ENCODE measurements around the gene LIN37. TPM values are rescaled to one million over a fixed set of nuclear protein-coding genes. Genes with fewer than 3 reads are reported as not detected.

LIN37 gene
- total and polyA plus RNA-seq, 2 experiments from 2014 or later, result 12.0 to 13.6 TPM

- Histone ChIP-seq H3K4me3 (no peak overlapping the region), H4K20me1 (ENCODE audit: insufficient read depth, poor library complexity, severe bottlenecking) (no peaks in the 10 kb centered on the region), H3K9me2 (replicated peaks; ENCODE audit: insufficient read depth) (no peaks in the 10 kb centered on the region), H3K9me3 (ENCODE audit: low read depth) (no peaks in the 10 kb centered on the region), H3K27me3 (no peaks in the 10 kb centered on the region), H3K36me3 (replicated peaks; ENCODE audit: insufficient read depth, low read depth) (no peaks in the 10 kb centered on the region), H3K4me2 (no peak overlapping the region), H3K79me2 (no peaks in the 10 kb centered on the region), H3K4me1 (ENCODE audit: insufficient read depth) (peaks cover 4% of the 10 kb centered on the region), H3K27ac (no peak overlapping the region), H2AFZ (no peak overlapping the region)
- WGBS (ENCODE audit: low lambda C conversion rate, missing lambda C conversion rate), result 94% methylated on average over 22 of the region's 22 CpGs
- DNase-seq (ENCODE audit: low spot score), result no peak
- TF ChIP-seq, protein P1, sequence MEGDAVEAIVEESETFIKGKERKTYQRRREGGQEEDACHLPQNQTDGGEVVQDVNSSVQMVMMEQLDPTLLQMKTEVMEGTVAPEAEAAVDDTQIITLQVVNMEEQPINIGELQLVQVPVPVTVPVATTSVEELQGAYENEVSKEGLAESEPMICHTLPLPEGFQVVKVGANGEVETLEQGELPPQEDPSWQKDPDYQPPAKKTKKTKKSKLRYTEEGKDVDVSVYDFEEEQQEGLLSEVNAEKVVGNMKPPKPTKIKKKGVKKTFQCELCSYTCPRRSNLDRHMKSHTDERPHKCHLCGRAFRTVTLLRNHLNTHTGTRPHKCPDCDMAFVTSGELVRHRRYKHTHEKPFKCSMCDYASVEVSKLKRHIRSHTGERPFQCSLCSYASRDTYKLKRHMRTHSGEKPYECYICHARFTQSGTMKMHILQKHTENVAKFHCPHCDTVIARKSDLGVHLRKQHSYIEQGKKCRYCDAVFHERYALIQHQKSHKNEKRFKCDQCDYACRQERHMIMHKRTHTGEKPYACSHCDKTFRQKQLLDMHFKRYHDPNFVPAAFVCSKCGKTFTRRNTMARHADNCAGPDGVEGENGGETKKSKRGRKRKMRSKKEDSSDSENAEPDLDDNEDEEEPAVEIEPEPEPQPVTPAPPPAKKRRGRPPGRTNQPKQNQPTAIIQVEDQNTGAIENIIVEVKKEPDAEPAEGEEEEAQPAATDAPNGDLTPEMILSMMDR (IDR thresholded peaks at IDR 0.05; ENCODE audit: poor library complexity), result no peak
- no peak for TF ChIP-seq EZH2phosphoT487 (IDR thresholded peaks at IDR 0.05; ENCODE audit: low read depth, severe bottlenecking, unreplicated experiment)
- TF ChIP-seq EZH2 (IDR thresholded peaks at IDR 0.05; ENCODE audit: borderline replicate concordance), result no peak
Measured at GRCh38 chr19:35736913-35737886, 11.2 kb upstream of the LIN37 start.

DNA sequence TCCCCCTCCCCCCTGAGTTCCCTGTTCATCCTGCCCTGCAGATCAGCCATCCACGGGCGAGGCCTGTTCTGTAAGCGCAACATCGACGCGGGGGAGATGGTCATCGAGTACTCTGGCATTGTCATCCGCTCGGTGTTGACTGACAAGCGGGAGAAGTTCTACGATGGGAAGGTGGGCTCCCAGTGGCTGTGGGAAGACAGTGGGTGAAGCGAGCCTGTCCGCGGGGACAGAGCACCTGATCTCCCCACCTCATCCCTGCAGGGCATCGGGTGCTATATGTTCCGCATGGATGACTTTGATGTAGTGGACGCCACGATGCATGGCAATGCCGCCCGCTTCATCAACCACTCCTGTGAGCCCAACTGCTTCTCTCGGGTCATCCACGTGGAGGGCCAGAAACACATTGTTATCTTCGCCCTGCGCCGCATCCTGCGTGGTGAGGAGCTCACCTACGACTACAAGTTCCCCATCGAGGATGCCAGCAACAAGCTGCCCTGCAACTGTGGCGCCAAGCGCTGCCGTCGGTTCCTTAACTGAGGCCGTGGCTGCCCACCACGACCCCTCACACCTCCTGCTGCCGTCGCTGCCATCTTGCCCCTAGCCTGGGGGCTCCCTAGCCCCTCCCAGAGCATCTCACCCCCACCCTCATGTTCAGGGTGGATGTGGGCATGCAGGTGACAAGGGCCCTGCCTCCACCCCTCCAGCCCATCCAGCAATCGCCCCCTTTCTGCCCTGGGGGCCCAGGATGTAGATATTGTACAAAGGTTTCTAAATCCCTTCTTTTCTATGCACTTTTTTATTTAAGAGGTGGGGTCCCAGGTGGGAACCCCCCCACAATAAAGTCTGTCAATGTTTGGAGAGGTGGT lies 10.1 kb upstream of the LIN37 start:
- Histone ChIP-seq H3K9me3 (ENCODE audit: low read depth) (no peaks in the 10 kb centered on the region), H3K4me3 (no peak overlapping the region), H3K79me2 (no peaks in the 10 kb centered on the region), H3K9me2 (replicated peaks; ENCODE audit: insufficient read depth) (no peaks in the 10 kb centered on the region), H3K36me3 (replicated peaks; ENCODE audit: insufficient read depth, low read depth) (no peaks in the 10 kb centered on the region), H4K20me1 (ENCODE audit: insufficient read depth, poor library complexity, severe bottlenecking) (no peaks in the 10 kb centered on the region), H3K4me1 (ENCODE audit: insufficient read depth) (peaks cover 4% of the 10 kb centered on the region), H3K4me2 (no peak overlapping the region), H2AFZ (no peak overlapping the region), H3K27me3 (no peaks in the 10 kb centered on the region), H3K27ac (no peak overlapping the region)
- TF ChIP-seq EZH2phosphoT487 (IDR thresholded peaks at IDR 0.05; ENCODE audit: low read depth, severe bottlenecking, unreplicated experiment) (no peak), EZH2 (IDR thresholded peaks at IDR 0.05; ENCODE audit: borderline replicate concordance) (no peak)
- TF ChIP-seq, protein P1 (IDR thresholded peaks at IDR 0.05; ENCODE audit: poor library complexity), result no peak
- 96% methylated on average over 37 of the region's 37 CpGs for WGBS (ENCODE audit: low lambda C conversion rate, missing lambda C conversion rate)
- no peak for DNase-seq (ENCODE audit: low spot score)

- Histone ChIP-seq H3K4me2 (no peak overlapping the region), H3K4me3 (no peak overlapping the region), H3K27me3 (no peaks in the 10 kb centered on the region), H3K79me2 (no peaks in the 10 kb centered on the region), H3K36me3 (replicated peaks; ENCODE audit: insufficient read depth, low read depth) (no peaks in the 10 kb centered on the region), H3K9me3 (ENCODE audit: low read depth) (no peaks in the 10 kb centered on the region), H3K27ac (no peak overlapping the region), H3K9me2 (replicated peaks; ENCODE audit: insufficient read depth) (no peaks in the 10 kb centered on the region), H2AFZ (no peak overlapping the region), H4K20me1 (ENCODE audit: insufficient read depth, poor library complexity, severe bottlenecking) (no peaks in the 10 kb centered on the region), H3K4me1 (ENCODE audit: insufficient read depth) (peaks cover 4% of the 10 kb centered on the region)
- 95% methylated on average over 2 of the region's 2 CpGs for WGBS (ENCODE audit: low lambda C conversion rate, missing lambda C conversion rate)
- no peak for DNase-seq (ENCODE audit: low spot score)
- TF ChIP-seq EZH2phosphoT487 (IDR thresholded peaks at IDR 0.05; ENCODE audit: low read depth, severe bottlenecking, unreplicated experiment) (no peak), EZH2 (IDR thresholded peaks at IDR 0.05; ENCODE audit: borderline replicate concordance) (no peak)
- TF ChIP-seq, protein P1 (IDR thresholded peaks at IDR 0.05; ENCODE audit: poor library complexity), result no peak
Measured at GRCh38 chr19:35738887-35739229, 9.5 kb upstream of the LIN37 start.

Measured in hepatocyte (in vitro differentiated cells).